IPS-11a (cell line): ENCODE measurements around the gene PTPN13.

Experiments used
- H3K4me3 ChIP-seq: one replicate; pipeline ENCODE4 v1.5.1; 2013; ENCODE audit warnings: low read depth, low read length, control low read depth

PTPN13 gene

DNA sequence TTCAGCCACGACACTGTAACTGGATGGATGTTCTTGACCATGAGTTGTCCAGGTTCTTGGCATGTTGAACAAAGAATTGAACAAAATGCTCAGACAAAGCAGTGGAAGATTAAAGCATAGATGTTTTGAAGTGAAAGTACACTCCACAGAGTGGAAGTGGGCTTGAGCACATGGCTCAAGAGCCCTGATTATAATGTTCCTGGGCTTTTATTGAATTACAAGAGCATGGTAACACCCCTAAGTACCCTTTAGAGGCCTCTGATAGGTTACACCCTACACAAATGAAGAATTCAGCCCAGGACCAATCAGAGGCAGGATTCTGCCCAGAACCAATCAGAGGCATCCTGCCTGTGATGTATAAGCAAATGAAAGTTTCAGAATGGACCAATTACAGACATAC lies 221.5 kb downstream of the PTPN13 start:
- H3K4me3 ChIP-seq = no peak overlapping the region

DNA sequence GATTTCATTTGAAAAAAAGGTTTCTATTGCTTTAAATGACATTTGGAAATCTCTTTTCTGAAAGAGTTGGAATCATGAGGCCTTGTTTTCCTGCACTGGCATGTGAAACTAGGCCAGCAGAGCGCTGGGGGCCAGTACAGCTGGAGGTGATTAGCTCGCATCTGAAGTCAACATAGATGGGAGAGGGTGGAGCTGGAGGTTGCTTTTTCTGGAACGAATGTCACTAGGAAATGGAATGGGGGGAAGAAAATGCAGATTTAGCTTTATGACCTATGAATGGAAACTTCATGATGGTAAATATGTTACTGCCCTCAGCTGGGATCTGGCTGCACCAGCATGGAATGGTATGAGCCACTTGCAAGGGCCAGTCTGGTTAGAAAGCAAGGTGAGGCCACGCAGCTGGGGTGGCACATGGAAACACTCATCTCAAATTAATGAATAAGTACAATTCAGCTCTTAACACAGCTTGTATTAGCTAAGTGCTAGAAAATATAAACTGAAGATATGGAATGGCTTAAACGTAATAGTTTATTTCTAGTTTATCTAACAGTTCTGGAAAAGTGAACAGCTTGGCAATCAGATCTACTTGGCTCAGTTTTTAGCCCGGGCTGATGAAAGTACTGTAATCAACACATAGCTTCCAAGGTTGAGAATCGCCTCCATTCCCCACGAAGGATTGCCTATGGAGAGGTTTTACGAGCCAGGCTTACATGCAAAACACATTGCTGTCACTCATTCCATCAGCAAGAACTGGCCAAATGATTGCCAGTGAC lies 222.6 kb downstream of the PTPN13 start:
- no peak overlapping the region for H3K4me3 ChIP-seq

DNA sequence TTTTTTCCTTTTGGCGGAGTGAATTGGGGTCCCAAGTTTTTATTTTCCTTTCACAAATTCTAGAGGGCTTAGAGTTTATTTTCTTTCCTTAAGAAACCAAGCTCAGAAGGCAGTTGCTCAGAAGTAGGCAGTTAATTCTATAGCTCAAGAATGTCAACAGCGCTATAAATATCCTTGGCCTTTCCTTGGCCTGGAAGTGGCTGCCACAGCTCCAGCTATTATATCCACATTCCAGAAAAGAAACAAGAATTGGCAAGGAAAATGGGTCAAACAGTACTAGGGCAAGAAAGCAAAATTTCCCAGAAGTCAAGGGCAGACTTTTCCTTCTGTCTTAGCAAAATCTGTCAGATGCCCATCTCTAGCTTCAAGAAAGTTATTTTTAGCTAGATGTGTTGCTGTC lies 224.1 kb downstream of the PTPN13 start:
- no peak overlapping the region for H3K4me3 ChIP-seq

- H3K4me3 ChIP-seq = no peak overlapping the region
Measured at GRCh38 chr4:86818841-86819240, 224.7 kb downstream of the PTPN13 start.

DNA sequence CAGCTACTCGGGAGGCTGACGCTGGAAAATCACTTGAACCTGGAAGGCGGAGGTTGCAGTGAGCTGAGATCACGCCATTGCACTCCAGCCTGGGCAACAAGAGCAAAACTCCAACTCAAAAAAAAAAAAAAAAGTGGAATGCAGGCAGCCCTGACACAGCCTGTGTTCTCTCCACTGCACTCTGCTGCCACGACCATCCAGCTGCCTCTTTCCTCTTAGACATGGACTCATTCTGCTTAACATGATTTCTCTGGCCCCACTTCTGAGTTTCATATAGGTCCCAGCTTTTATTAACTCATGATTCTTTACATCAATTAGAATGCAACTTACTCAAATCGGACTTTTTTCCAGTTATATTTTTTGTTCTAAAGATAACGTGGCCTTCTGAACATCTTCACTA lies 225.4 kb downstream of the PTPN13 start:
- no peak overlapping the region for H3K4me3 ChIP-seq

- no peak overlapping the region for H3K4me3 ChIP-seq
Measured at GRCh38 chr4:86821151-86821550, 227.0 kb downstream of the PTPN13 start.

GRCh38 chr4:86822136-86822535 lies 228.0 kb downstream of the PTPN13 start:
- H3K4me3 ChIP-seq = no peak overlapping the region

DNA sequence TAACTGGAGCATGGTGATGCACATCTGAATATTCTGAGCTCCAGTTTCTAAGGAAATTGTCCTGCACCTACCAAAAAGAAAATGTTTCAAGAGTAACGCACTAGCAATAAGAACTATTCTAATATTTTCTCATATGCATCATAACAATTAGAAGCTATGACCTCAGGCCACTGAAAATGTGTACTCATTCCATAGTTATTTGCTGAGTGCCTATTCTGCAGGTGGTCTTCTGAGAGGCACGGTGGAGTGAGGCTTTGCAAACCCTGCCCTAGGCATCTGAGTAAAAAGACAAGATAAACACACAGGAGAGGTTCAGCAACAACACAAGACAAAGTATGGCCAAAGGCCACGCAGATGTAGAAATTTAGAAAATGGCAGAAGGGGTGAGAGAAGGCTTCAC lies 231.4 kb downstream of the PTPN13 start:
- no peak overlapping the region for H3K4me3 ChIP-seq

GRCh38 chr4:86831262-86832130 lies 237.4 kb downstream of the PTPN13 start:
- no peak overlapping the region for H3K4me3 ChIP-seq

DNA sequence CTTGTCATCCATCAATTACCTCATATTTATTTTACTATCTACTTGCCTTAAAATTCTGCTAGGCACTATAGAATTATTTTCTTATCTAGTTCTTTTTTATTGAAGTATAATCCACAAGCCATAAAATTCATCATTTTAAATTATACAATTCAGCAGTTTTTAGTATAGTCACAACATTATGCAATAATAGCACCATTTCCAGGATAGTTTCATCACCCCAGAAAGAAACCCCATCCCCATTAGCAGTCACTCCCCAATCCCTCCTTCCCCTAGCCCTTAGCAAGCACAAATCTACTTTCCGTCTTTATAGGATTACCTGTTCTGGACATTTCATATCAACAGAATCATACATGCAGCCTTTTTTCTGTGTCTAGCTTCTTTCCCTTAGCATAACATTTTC lies 239.5 kb downstream of the PTPN13 start:
- H3K4me3 ChIP-seq = no peak overlapping the region

GRCh38 chr4:86834901-86835300 lies 240.8 kb downstream of the PTPN13 start:
- no peak overlapping the region for H3K4me3 ChIP-seq

DNA sequence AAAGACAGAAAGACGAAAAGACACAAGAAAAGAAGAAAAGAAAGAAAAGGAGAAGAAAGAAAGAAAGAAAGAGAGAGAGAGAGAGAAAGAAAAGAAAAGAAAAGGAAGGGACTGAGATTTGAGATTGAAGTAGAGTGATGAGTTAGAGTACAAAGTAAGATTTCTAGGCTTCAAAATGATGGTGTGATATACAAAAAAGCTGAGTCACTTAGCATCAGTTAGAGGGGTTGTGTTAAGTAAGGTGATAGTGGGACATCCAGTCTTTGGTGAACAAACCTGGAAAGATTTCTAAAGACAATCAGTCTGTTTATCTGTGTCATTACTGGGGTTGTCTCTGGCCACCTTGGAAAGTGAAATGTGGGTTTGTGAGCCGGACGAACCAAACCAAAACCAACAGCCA lies 241.6 kb downstream of the PTPN13 start:
- no peak overlapping the region for H3K4me3 ChIP-seq

DNA sequence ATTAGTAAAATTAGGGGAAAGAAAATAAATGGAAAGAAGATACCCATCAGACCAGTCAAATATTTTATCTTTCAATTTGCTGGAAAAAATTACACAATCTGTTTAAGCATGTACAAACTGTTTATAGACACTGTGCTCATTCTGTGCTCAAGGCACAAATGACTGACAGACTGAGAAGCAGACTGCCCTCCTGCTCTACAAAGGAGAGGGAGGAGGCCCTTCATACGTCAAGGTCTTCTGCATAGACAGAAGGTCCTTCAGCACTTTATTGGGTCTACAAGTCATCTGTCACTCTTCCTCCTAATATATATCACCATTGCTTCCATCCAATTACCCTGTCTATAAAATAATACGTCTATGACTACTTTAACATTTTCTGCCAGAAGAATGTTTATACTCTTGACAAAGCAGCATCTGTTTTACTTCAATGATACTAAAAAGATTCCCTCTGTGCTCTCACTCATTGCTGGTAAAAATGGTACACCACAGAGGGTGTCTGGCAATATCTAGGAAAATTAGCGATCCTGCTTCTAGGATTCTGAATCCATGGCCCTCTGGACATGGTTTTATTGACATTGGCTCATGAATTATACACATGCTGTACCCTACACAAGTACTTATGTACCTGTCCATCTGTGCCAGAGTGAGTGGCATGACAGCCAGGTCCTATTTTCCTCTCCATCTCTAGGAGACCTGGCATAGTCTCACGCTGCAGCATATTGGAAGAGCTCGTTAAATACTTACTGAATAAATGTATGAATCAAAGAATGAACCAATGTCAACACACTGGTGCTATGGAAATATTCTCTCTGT lies 243.8 kb downstream of the PTPN13 start:
- H3K4me3 ChIP-seq = no peak overlapping the region

DNA sequence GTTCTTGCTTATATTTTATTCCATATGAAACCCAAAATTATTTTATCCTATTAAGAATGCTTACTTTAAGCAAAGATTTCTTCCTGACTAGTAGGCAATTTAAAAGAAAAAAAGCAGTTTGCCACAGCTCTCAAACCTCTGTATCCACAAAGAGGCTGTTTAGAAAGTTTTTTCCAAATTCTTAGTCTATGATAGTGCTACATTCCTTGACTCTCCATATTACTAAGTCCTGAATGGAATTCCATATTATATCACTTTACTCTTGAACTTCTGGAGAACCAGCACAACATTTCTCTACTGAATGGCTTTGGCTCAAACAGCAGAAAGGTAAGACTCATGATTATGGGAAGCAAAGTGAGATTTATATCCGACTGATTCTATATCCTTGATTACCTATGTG lies 246.7 kb downstream of the PTPN13 start:
- no peak overlapping the region for H3K4me3 ChIP-seq

- no peak overlapping the region for H3K4me3 ChIP-seq
Measured at GRCh38 chr4:86841309-86841708, 247.2 kb downstream of the PTPN13 start.

DNA sequence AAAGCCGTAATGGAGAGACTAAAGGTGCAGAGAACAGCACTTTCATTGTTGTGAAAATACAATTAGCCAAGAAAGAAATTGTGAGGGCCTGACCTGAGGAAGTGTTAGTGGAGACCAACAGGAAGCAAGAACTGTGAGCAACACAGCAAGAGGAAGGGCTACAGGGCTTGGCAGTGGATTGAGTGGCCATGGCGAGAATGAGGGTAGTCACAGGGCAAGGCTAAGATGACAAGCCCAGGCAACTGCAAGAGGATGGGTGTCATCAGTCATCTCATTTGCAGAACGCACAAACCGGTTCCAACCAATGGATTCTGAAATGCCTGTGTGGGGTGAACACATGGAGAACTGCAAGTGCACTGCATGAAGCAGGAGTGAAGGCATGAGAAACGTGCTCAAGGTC lies 251.5 kb downstream of the PTPN13 start:
- H3K4me3 ChIP-seq = no peak overlapping the region

DNA sequence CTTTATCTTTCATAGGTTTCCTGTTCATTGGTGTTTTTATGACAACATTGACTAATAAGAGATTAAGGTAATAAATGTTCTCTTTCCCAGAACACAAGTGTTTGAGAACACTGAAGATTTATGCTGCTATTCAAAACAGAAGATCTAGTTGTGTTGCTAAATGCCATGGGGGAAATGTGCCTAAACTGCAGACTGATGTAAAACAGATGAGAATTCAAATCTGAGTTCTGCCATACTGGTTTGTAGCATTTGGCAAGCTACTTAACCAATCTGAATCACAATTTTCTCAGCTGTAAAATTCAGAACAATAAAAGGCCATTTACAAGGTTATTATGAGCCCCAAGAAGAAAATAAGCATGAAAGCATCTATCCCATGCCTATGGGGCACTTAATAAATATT lies 252.8 kb downstream of the PTPN13 start:
- H3K4me3 ChIP-seq = no peak overlapping the region

DNA sequence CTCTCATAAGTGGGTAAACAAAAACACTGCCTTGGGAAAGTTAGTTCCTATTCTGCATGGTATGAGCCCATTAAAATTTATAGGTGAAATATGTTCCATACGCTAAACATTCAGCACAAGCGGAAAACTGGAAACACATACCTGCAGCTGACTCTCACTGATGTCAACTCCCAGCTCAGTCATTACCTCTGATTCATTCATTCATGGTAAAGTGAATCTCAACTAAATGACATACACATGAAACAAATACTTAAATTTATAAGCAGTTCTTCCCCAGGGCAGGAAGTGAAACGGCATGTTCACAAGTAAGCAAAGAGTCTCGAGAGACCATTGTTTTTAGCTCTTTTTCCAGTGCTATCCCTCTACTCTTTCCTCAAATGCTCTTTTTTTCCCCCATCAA lies 253.5 kb downstream of the PTPN13 start:
- no peak overlapping the region for H3K4me3 ChIP-seq

DNA sequence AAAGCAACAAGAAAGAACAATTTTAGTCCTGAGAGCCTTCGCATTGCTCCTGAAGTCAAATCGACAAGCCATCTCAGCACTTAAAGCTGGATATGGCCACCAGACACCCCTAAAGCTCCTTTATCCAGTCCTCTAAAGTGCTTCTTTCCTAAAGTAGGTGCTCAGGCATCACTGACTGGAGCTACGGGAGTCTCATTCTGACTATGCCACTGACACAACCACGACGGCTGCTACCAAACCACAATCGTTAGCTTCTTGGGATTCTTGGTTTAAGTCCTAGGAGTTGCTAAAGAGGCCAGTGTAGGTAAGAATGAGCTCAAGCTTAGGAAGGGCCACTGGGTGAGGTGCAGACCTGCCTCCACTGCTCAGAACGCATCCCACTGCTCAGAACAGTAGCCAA lies 254.0 kb downstream of the PTPN13 start:
- H3K4me3 ChIP-seq = no peak overlapping the region

GRCh38 chr4:86848732-86849619 lies 254.9 kb downstream of the PTPN13 start, which contains the start of gene SLC10A6:
SLC10A6 (minus strand) TSS chr4:86849384; CDS start chr4:86849115, 269 bp downstream.
- H3K4me3 ChIP-seq = no peak within 1 kb of the TSS
